ENCODE results near the gene PHKA1. TPM values are rescaled to one million over a fixed set of nuclear protein-coding genes. Genes with fewer than 3 reads are reported as not detected.

PHKA1 gene
- total RNA-seq, 2 experiments from 2014 or later = 0.09 TPM; not detected in 1

DNA sequence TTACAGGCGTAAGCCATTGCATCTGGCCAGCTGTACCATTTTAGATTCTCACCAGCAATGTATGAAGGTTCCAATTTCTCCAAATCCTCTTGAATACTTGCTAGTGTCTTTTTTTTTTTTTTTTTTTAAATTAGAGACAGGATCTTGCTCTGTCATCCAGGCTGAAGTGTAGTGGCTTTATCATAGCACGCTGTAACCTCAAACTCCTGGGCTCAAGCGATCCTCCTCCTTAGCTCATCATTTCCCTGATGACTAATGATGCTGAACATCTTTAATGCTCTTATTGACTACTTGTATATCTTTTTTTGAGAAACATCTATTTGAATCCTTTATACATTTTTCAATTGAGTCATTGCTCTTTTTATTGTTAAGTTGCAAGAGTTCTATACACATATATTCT is 181.7 kb downstream of the PHKA1 start:
- intact Hi-C loops (cut with micrococcal nuclease; ENCODE audit: unreplicated experiment) = no loop called here
- Histone ChIP-seq H3K36me3 (ENCODE audit: insufficient read depth, low read length) (peaks cover 12% of the 10 kb centered on the region), H3K9me3 (ENCODE audit: low read length) (no peaks in the 10 kb centered on the region), H3K9me2 (ENCODE audit: insufficient read depth, low read length) (no peaks in the 10 kb centered on the region), H4K20me1 (ENCODE audit: insufficient read depth, low read length) (no peaks in the 10 kb centered on the region), H3K27ac (ENCODE audit: low read depth, low read length, poor library complexity, severe bottlenecking) (no peak overlapping the region), H3K4me1 (ENCODE audit: insufficient read depth, low read length, poor library complexity, severe bottlenecking) (no peaks in the 10 kb centered on the region), H3K4me3 (ENCODE audit: low read depth, low read length, poor library complexity, severe bottlenecking) (no peak overlapping the region), H3K79me2 (ENCODE audit: insufficient read depth, low read depth, low read length) (no peaks in the 10 kb centered on the region), H2AFZ (ENCODE audit: low read length) (no peak overlapping the region), H3K4me2 (ENCODE audit: low read length) (no peak overlapping the region)
- ChIA-PET POLR2A (no interaction called here), CTCF (ENCODE audit: unreplicated experiment) (no interaction called here)
- BruUV-seq (replicated peaks) = no TSS peak
- no peak for DNase-seq (ENCODE audit: low spot score)
- TF ChIP-seq, protein P1, sequence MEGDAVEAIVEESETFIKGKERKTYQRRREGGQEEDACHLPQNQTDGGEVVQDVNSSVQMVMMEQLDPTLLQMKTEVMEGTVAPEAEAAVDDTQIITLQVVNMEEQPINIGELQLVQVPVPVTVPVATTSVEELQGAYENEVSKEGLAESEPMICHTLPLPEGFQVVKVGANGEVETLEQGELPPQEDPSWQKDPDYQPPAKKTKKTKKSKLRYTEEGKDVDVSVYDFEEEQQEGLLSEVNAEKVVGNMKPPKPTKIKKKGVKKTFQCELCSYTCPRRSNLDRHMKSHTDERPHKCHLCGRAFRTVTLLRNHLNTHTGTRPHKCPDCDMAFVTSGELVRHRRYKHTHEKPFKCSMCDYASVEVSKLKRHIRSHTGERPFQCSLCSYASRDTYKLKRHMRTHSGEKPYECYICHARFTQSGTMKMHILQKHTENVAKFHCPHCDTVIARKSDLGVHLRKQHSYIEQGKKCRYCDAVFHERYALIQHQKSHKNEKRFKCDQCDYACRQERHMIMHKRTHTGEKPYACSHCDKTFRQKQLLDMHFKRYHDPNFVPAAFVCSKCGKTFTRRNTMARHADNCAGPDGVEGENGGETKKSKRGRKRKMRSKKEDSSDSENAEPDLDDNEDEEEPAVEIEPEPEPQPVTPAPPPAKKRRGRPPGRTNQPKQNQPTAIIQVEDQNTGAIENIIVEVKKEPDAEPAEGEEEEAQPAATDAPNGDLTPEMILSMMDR (conservative IDR thresholded peaks at IDR 0.05; ENCODE audit: low read length) = no peak
- TF ChIP-seq EZH2phosphoT487 (IDR thresholded peaks at IDR 0.05; ENCODE audit: borderline replicate concordance, low read depth, low read length) = no peak

Small RNAs within 50 kb of the gene (small RNA-seq; reads per million reads assigned to genes)
- gene BX295541.1 = not detected
- gene RF00012 = not detected
- gene RNU1-112P = not detected

Other genes with a start within 250 kb of the PHKA1 start
- 29.9 and 32.5 TPM in 2 replicates for gene HDAC8, start 141.5 kb downstream of the PHKA1 start, total RNA-seq (2014; rRNA removed; shearing (Covaris generic))
- 35.7 and 40.0 TPM in 2 replicates for gene HDAC8, start 141.5 kb downstream of the PHKA1 start, total RNA-seq (2022)
- not detected in 2 replicates for gene DMRTC1B, start 62.6 kb upstream of the PHKA1 start, total RNA-seq (2014; rRNA removed; shearing (Covaris generic))
- not detected in 2 replicates for gene DMRTC1B, start 62.6 kb upstream of the PHKA1 start, total RNA-seq (2022)
- not detected in 2 replicates for gene FAM236B, start 68.4 kb upstream of the PHKA1 start, total RNA-seq (2014; rRNA removed; shearing (Covaris generic))
- gene FAM236B, start 68.4 kb upstream of the PHKA1 start, total RNA-seq (2022) = not detected in 2 replicates
- not detected in 2 replicates for gene FAM236D, start 93.9 kb upstream of the PHKA1 start, total RNA-seq (2014; rRNA removed; shearing (Covaris generic))
- gene FAM236D, start 93.9 kb upstream of the PHKA1 start, total RNA-seq (2022) = not detected in 2 replicates
- not detected in 2 replicates for gene FAM236C, start 198.3 kb upstream of the PHKA1 start, total RNA-seq (2014; rRNA removed; shearing (Covaris generic))
- not detected in 2 replicates for gene FAM236C, start 198.3 kb upstream of the PHKA1 start, total RNA-seq (2022)
- gene FAM236A, start 223.9 kb upstream of the PHKA1 start, total RNA-seq (2014; rRNA removed; shearing (Covaris generic)) = not detected in 2 replicates
- not detected in 2 replicates for gene FAM236A, start 223.9 kb upstream of the PHKA1 start, total RNA-seq (2022)
- gene DMRTC1, start 229.5 kb upstream of the PHKA1 start, total RNA-seq (2014; rRNA removed; shearing (Covaris generic)) = not detected in 2 replicates
- gene DMRTC1, start 229.5 kb upstream of the PHKA1 start, total RNA-seq (2022) = not detected in 2 replicates